H1 (cell line): ENCODE data around the gene TMEM44. TPM values are rescaled to one million over a fixed set of nuclear protein-coding genes. Genes with fewer than 3 reads are reported as not detected.

Experiments
- CTCF ChIA-PET: fragments of 300-600 bp; sonication (Branson Sonifier 250); formaldehyde crosslinking; loops from one replicate; lab custom pipeline; 2021; ENCODE audit not compliant: partially characterized antibody; lab: Charles Lee
- POLR2A ChIA-PET: fragments of 300-600 bp; sonication (Branson Sonifier 250); formaldehyde crosslinking; loops from one replicate; lab custom pipeline; 2021; ENCODE audit warnings: inconsistent platforms; ENCODE audit not compliant: partially characterized antibody; lab: Charles Lee
- DNase-seq, 2 experiments: peaks; one replicate each; pipeline versions ENCODE4 v3.0.0 to v3.0.0-alpha.2; 2010 to 2022; ENCODE audit warnings: low spot score in 2 of 2, low read depth in 1 of 2, mixed read lengths in 1 of 2
- FAIRE-seq: peaks from 2 replicates; lab custom pipeline; 2011; peaks lifted over from hg19 to GRCh38; lab: Jason Lieb, UNC
- H2AFZ ChIP-seq: 2 replicates; pipeline ENCODE4 v1.8.1; 2012; ENCODE audit warnings: low read length, inconsistent platforms
- H2AK5ac ChIP-seq: 2 replicates; pipeline ENCODE4 v1.6.1; 2013; ENCODE audit warnings: low read depth, low read length
- H2BK120ac ChIP-seq: replicated peaks from 2 replicates; pipeline ENCODE3; 2013; ENCODE audit warnings: low read depth, low read length, inconsistent platforms
- H2BK12ac ChIP-seq: 2 replicates; pipeline ENCODE4 v1.6.1; 2013; ENCODE audit warnings: low read depth, low read length
- H2BK15ac ChIP-seq: 2 replicates; pipeline ENCODE4 v1.6.1; 2013; ENCODE audit warnings: low read length
- H2BK20ac ChIP-seq: 2 replicates; pipeline ENCODE4 v1.6.1; 2013; ENCODE audit warnings: low read length
- H2BK5ac ChIP-seq: 2 replicates; pipeline ENCODE4 v1.6.1; 2013; ENCODE audit warnings: low read depth, low read length
- H3K14ac ChIP-seq: 2 replicates; pipeline ENCODE4 v1.6.1; 2013; ENCODE audit warnings: inconsistent platforms; ENCODE audit not compliant: insufficient read length
- H3K18ac ChIP-seq: 2 replicates; pipeline ENCODE4 v1.6.1; 2013; ENCODE audit warnings: low read length; ENCODE audit errors: extremely low read depth
- H3K23ac ChIP-seq: 2 replicates; pipeline ENCODE4 v1.6.1; 2013; ENCODE audit warnings: inconsistent platforms; ENCODE audit not compliant: insufficient read length
- H3K23me2 ChIP-seq: 2 replicates; pipeline ENCODE4 v1.6.1; 2013; ENCODE audit warnings: low read depth, low read length
- H3K27ac ChIP-seq: 2 replicates; pipeline ENCODE4 v1.6.1; 2011; ENCODE audit warnings: low read depth, low read length, inconsistent platforms
- H3K27me3 ChIP-seq, 4 experiments: replicated peaks in 1 of 4; 1 replicate in 1 of 4; 2 replicates in 3 of 4; pipeline versions ENCODE4 v1.6.1 to v1.8.1; 2011 to 2013; ENCODE audit warnings: low read length in 3 of 4, mild to moderate bottlenecking in 3 of 4, inconsistent platforms in 2 of 4, mixed read lengths in 2 of 4, moderate library complexity in 1 of 4; ENCODE audit not compliant: control insufficient read depth in 3 of 4, insufficient read depth in 3 of 4; ENCODE audit errors: extremely low read depth in 1 of 4
- H3K36me3 ChIP-seq, 4 experiments: 2 replicates each; pipeline versions ENCODE4 v1.6.1 to v1.8.1; 2011 to 2013; ENCODE audit warnings: mild to moderate bottlenecking in 4 of 4, low read length in 3 of 4, moderate library complexity in 2 of 4, control low read depth in 1 of 4, inconsistent platforms in 1 of 4; ENCODE audit not compliant: insufficient read depth in 4 of 4, control insufficient read depth in 2 of 4
- H3K4ac ChIP-seq: replicated peaks from 2 replicates; pipeline ENCODE3; 2013; ENCODE audit warnings: low read length, low read depth, mixed read lengths, inconsistent platforms; ENCODE audit not compliant: insufficient read length
- H3K4me1 ChIP-seq, 4 experiments: replicated peaks in 1 of 4; 1 replicate in 1 of 4; 2 replicates in 3 of 4; pipeline versions ENCODE4 v1.6.1 to v1.8.1; 2011 to 2013; ENCODE audit warnings: low read length in 3 of 4, inconsistent platforms in 2 of 4, mixed read lengths in 1 of 4; ENCODE audit not compliant: insufficient read depth in 4 of 4, control insufficient read depth in 3 of 4
- H3K4me2 ChIP-seq, 2 experiments: 2 replicates each; pipeline versions ENCODE4 v1.6.1 to v1.8.1; 2011 to 2013; ENCODE audit warnings: low read depth in 2 of 2, low read length in 2 of 2, control low read depth in 1 of 2, inconsistent platforms in 1 of 2, mild to moderate bottlenecking in 1 of 2; ENCODE audit not compliant: insufficient read depth in 1 of 2
- H3K4me3 ChIP-seq, 4 experiments: fragments of 200-600, 300-600 bp in 1 of 4; sonication (generic), shearing (Covaris generic), sonication (Bioruptor Twin) in 1 of 4; 2 replicates each; pipeline versions ENCODE4 v1.5.1 to v1.8.1; 2011 to 2016; ENCODE audit warnings: low read length in 4 of 4, low read depth in 3 of 4, control low read depth in 2 of 4, inconsistent platforms in 2 of 4, mild to moderate bottlenecking in 2 of 4, mixed read lengths in 1 of 4, moderate library complexity in 1 of 4; ENCODE audit not compliant: insufficient read depth in 2 of 4; ENCODE audit errors: extremely low read depth in 1 of 4
- H3K56ac ChIP-seq: replicated peaks from 2 replicates; pipeline ENCODE3; 2013; ENCODE audit warnings: low read depth, mild to moderate bottlenecking, mixed read lengths, low read length, inconsistent platforms; ENCODE audit not compliant: insufficient read length
- H3K79me1 ChIP-seq: 2 replicates; pipeline ENCODE4 v1.6.1; 2013; ENCODE audit warnings: low read depth, low read length, control low read depth
- H3K79me2 ChIP-seq, 2 experiments: 2 replicates each; pipeline versions ENCODE4 v1.6.1 to v1.8.1; 2012 to 2013; ENCODE audit warnings: low read length in 2 of 2, mild to moderate bottlenecking in 2 of 2, inconsistent platforms in 1 of 2; ENCODE audit not compliant: insufficient read depth in 2 of 2, control insufficient read depth in 1 of 2
- H3K9ac ChIP-seq, 4 experiments: replicated peaks in 1 of 4; 1 replicate in 1 of 4; 2 replicates in 3 of 4; pipeline versions ENCODE4 v1.6.1 to v1.8.1; 2011 to 2013; ENCODE audit warnings: low read depth in 3 of 4, low read length in 3 of 4, control low read depth in 2 of 4, mild to moderate bottlenecking in 2 of 4, moderate library complexity in 2 of 4, inconsistent platforms in 1 of 4; ENCODE audit errors: extremely low read depth in 1 of 4
- H3K9me3 ChIP-seq, 2 experiments: 2 replicates each; pipeline versions ENCODE4 v1.6.1 to v1.8.1; 2012 to 2013; ENCODE audit warnings: mild to moderate bottlenecking in 2 of 2, moderate library complexity in 2 of 2, control low read depth in 1 of 2, inconsistent platforms in 1 of 2, low read depth in 1 of 2, low read length in 1 of 2, mixed read lengths in 1 of 2; ENCODE audit not compliant: insufficient read depth in 2 of 2
- H4K20me1 ChIP-seq, 2 experiments: replicated peaks in 1 of 2; 2 replicates each; pipeline versions ENCODE3 to v1.8.1; 2011 to 2013; ENCODE audit warnings: inconsistent platforms in 2 of 2, low read length in 2 of 2, mild to moderate bottlenecking in 1 of 2; ENCODE audit not compliant: insufficient read depth in 2 of 2, control insufficient read depth in 1 of 2
- H4K5ac ChIP-seq: 2 replicates; pipeline ENCODE4 v1.6.1; 2013; ENCODE audit warnings: low read length, low read depth, mixed read lengths, inconsistent platforms; ENCODE audit not compliant: insufficient read length
- H4K8ac ChIP-seq: 2 replicates; pipeline ENCODE4 v1.8.0; 2013; ENCODE audit warnings: mild to moderate bottlenecking, moderate library complexity, low read length, inconsistent platforms; ENCODE audit not compliant: insufficient read depth; ENCODE audit errors: extremely low read depth
- H4K91ac ChIP-seq: replicated peaks from 2 replicates; pipeline ENCODE3; 2013; ENCODE audit warnings: low read length, mixed read lengths, inconsistent platforms; ENCODE audit not compliant: insufficient read length
- ATF3 ChIP-seq: IDR thresholded peaks from 2 replicates; pipeline ENCODE4 v1.6.1; 2011; ENCODE audit warnings: low read depth, mild to moderate bottlenecking, low read length; ENCODE audit not compliant: insufficient read depth
- CBX8 ChIP-seq: fragments of 300-800, 300-1000 bp; sonication (generic); IDR thresholded peaks from 2 replicates; pipeline ENCODE4 v1.7.1; 2016; ENCODE audit warnings: low read depth, low read length, borderline replicate concordance
- CHD1 ChIP-seq: IDR thresholded peaks from 2 replicates; pipeline ENCODE4 v1.6.1; 2012; ENCODE audit warnings: low read depth, low read length, improper control_type of control experiment
- CHD2 ChIP-seq: IDR thresholded peaks from 2 replicates; pipeline ENCODE4 v1.6.1; 2012; ENCODE audit warnings: low read length, improper control_type of control experiment
- E2F6 ChIP-seq: IDR thresholded peaks from 2 replicates; pipeline ENCODE4 v1.6.1; 2012; ENCODE audit warnings: inconsistent platforms
- KDM5A ChIP-seq: fragments of 200-600 bp; IDR thresholded peaks from 2 replicates; pipeline ENCODE4 v1.7.1; 2012; ENCODE audit warnings: mild to moderate bottlenecking, low read length, inconsistent platforms, mixed read lengths
- MAFK ChIP-seq: IDR thresholded peaks from 2 replicates; pipeline ENCODE4 v1.6.1; 2012; ENCODE audit warnings: low read depth, mild to moderate bottlenecking, improper control_type of control experiment, low read length
- RBBP5 ChIP-seq: IDR thresholded peaks from 2 replicates; pipeline ENCODE4 v1.7.1; 2012; ENCODE audit warnings: low read depth, mild to moderate bottlenecking, inconsistent platforms, low read length, moderate library complexity, borderline replicate concordance
- RXRA ChIP-seq: IDR thresholded peaks from 2 replicates; pipeline ENCODE4 v1.6.1; 2011; ENCODE audit warnings: low read depth, mild to moderate bottlenecking, low read length, moderate library complexity; ENCODE audit not compliant: insufficient read depth
- SIX5 ChIP-seq: IDR thresholded peaks from 2 replicates; pipeline ENCODE4 v1.6.1; 2011; ENCODE audit warnings: mild to moderate bottlenecking, low read depth, low read length
- SP2 ChIP-seq: IDR thresholded peaks from 2 replicates; pipeline ENCODE4 v1.6.1; 2012; ENCODE audit warnings: mild to moderate bottlenecking, low read length, inconsistent platforms
- SRF ChIP-seq: IDR thresholded peaks from 2 replicates; pipeline ENCODE4 v1.6.1; 2011; ENCODE audit warnings: mild to moderate bottlenecking, low read depth, low read length, moderate library complexity
- WGBS, 2 experiments: shearing (Covaris generic) in 1 of 2; methylation state at CpG; one replicate each; pipeline versions ENCODE4 v1.1.6 to v1.1.7; 2013 to 2015; ENCODE audit warnings: low lambda C conversion rate in 2 of 2, mixed read lengths in 2 of 2, inconsistent platforms in 1 of 2, low coverage in 1 of 2, missing lambda C conversion rate in 1 of 2; ENCODE audit not compliant: insufficient replicate concordance in 2 of 2, insufficient coverage in 1 of 2, insufficient read length in 1 of 2; ENCODE audit errors: extremely low coverage in 1 of 2, missing lambda C conversion rate in 1 of 2; 5-methylcytosine and 5-hydroxymethylcytosine counted together
- polyA plus RNA-seq, 7 experiments: library from polyadenylated mRNA; depleted of rRNA in 3 of 7; stranded (reverse) in 5 of 7; unstranded in 2 of 7; fragments of >200 nt in 5 of 7; fragments of 200-250 nt in 2 of 7; gene quantifications; 1 replicate in 5 of 7; 2 replicates in 1 of 7; 4 replicates in 1 of 7; pipeline versions ENCODE4 v1.2.1 to v1.2.3, GENCODE V29; 2011 to 2013; ENCODE audit warnings: missing spikeins in 2 of 7, mixed read lengths in 2 of 7
- total RNA-seq: library from RNA; stranded (reverse); fragmentation: NEBNext Ultra II Directional; extraction: Animal tissue kit (Norgen Biotek cat#: 25700); gene quantifications from 2 replicates; pipeline ENCODE4 v1.2.1, GENCODE V29; 2021

Gene TMEM44
- total and polyA plus RNA-seq, 2 of the 8 experiments (the other 6 are each of a cell fraction or from before 2014, with no cell fraction given): 14.0 to 16.7 TPM

- TF ChIP-seq ATF3: no peak
- TF ChIP-seq SP2: no peak
- no peak for TF ChIP-seq RBBP5
- no peak for TF ChIP-seq MAFK
- TF ChIP-seq CBX8: no peak
- no peak for TF ChIP-seq RXRA
- no peak for TF ChIP-seq E2F6
- no peak for TF ChIP-seq SIX5
- TF ChIP-seq SRF: no peak
- no peak for TF ChIP-seq KDM5A
- no peak for TF ChIP-seq CHD2
- TF ChIP-seq CHD1: no peak
- Histone ChIP-seq H2AFZ (no peak overlapping the region), H3K14ac (no peak overlapping the region), H2BK120ac (no peak overlapping the region), H3K4me1 (no peaks in the 10 kb centered on the region), H3K56ac (no peak overlapping the region), H3K4me2 (no peak overlapping the region), H4K5ac (no peak overlapping the region), H3K18ac (no peak overlapping the region), H3K4me3 (no peak overlapping the region), H3K79me2 (no peaks in the 10 kb centered on the region), H4K20me1 (peaks cover 0 to 3% of the 10 kb centered on the region in 2 experiments), H3K27ac (no peak overlapping the region; the same call in 1 of the 2 replicates), H3K23me2 (no peaks in the 10 kb centered on the region), H4K91ac (no peak overlapping the region), H2BK20ac (no peak overlapping the region), H3K4ac (no peak overlapping the region), H3K23ac (no peak overlapping the region), H2BK12ac (no peak overlapping the region), H2BK15ac (no peak overlapping the region), H3K9me3 (no peaks in the 10 kb centered on the region), H3K79me1 (no peaks in the 10 kb centered on the region), H3K27me3 (no peaks in the 10 kb centered on the region), H3K36me3 (peaks cover 0 to 15% (median 1%) of the 10 kb centered on the region in 4 experiments; a peak in 4 of 8 replicates), H2BK5ac (no peak overlapping the region), H4K8ac (no peak overlapping the region), H2AK5ac (no peak overlapping the region), H3K9ac (no peak overlapping the region)
- FAIRE-seq: no peak
- WGBS, 2 experiments: 91% methylated on average over 24 of the region's 26 CpGs; no CpG with 5 or more reads in 1 of the 2 experiments
- DNase-seq: no peak
- ChIA-PET CTCF (interaction anchor here (0.6 to 2.6 kb wide), 3 partner anchors 14 to 114 kb away, joined by 3 to 5 read pairs (median 4); no protein-coding TSS in a partner anchor), POLR2A (interaction anchor here (1.1 to 2.2 kb wide), 2 partner anchors 11 to 27 kb away, joined by 4 read pairs; partner anchors contain the start of gene TMEM44)
These were observed 10.4 kb downstream of the TMEM44 start for GRCh38 chr3:194622621-194623340.
